A549 (cell line): ENCODE results near the gene MAPKAP1. TPM values are rescaled to one million over a fixed set of nuclear protein-coding genes. Genes with fewer than 3 reads are reported as not detected.

Experiments
- ATAC-seq, 2 experiments: fragments of 200-7000 bp in 1 of 2; fragments of >200 bp in 1 of 2; cut with Nextera tagmentation in 1 of 2; cut with Tn5 transposase in 1 of 2; 3 replicates each; pipeline versions ENCODE4 v1.8.0 to v1.9.1; 2018 to 2020; ENCODE audit warnings: mild to moderate bottlenecking in 1 of 2, moderate library complexity in 1 of 2
- CTCF ChIA-PET: fragments of 300-600 bp; sonication (Branson Sonifier 250); formaldehyde crosslinking; extraction: SDS; loops from one replicate; lab custom pipeline; 2021; ENCODE audit warnings: antibody characterized with exemption, inconsistent platforms; lab: Yijun Ruan, JAX
- POLR2A ChIA-PET: fragments of 350-600 bp; formaldehyde crosslinking; extraction: SDS; loops from one replicate; lab custom pipeline; 2021; ENCODE audit warnings: antibody characterized with exemption, inconsistent platforms; lab: Yijun Ruan, JAX
- DNase-seq, 2 experiments: peaks; one replicate each; pipeline versions ENCODE4 v3.0.0 to v3.0.0-alpha.2; 2011 to 2016; ENCODE audit warnings: low read depth in 1 of 2, low spot score in 1 of 2
- FAIRE-seq: peaks from 2 replicates; lab custom pipeline; 2011; peaks lifted over from hg19 to GRCh38; lab: Jason Lieb, UNC
- H3K27ac ChIP-seq, 2 experiments: fragments of >200 bp; sonication (Bioruptor Twin); formaldehyde crosslinking; 3 replicates each; pipeline ENCODE4 v1.5.1; 2016 to 2017
- H3K4me1 ChIP-seq: fragments of >200 bp; sonication (Bioruptor Twin); formaldehyde crosslinking; 3 replicates; pipeline ENCODE4 v1.6.1; 2016
- H3K4me2 ChIP-seq: fragments of >200 bp; sonication (Bioruptor Twin); formaldehyde crosslinking; 3 replicates; pipeline ENCODE4 v1.6.1; 2016
- H3K4me3 ChIP-seq: fragments of >200 bp; sonication (Bioruptor Twin); formaldehyde crosslinking; 3 replicates; pipeline ENCODE4 v1.5.1; 2016
- H3K9me3 ChIP-seq: fragments of >200 bp; sonication (Bioruptor Twin); formaldehyde crosslinking; 3 replicates; pipeline ENCODE4 v1.6.1; 2016
- CEBPB ChIP-seq, 2 experiments: fragments of >200 bp in 1 of 2; sonication (Bioruptor Twin) in 1 of 2; formaldehyde crosslinking in 1 of 2; IDR thresholded peaks; 2 replicates each; pipeline ENCODE4 v1.6.1; 2012 to 2016
- EHF ChIP-seq: fragments of 250-450 bp; sonication (Bioruptor Pico); IDR thresholded peaks from 2 replicates; pipeline ENCODE4 v1.5.0; 2020; ENCODE audit warnings: mild to moderate bottlenecking
- EHMT2 ChIP-seq: fragments of 200-600 bp; sonication (generic); IDR thresholded peaks from 2 replicates; pipeline ENCODE4 v1.6.1; 2016; ENCODE audit warnings: antibody characterized with exemption, low read depth, mild to moderate bottlenecking, moderate library complexity
- ESRRA ChIP-seq: fragments of 150-350 bp; IDR thresholded peaks from 2 replicates; pipeline ENCODE4 v1.6.1; 2014; ENCODE audit warnings: mild to moderate bottlenecking, low read length, borderline replicate concordance
- FOSB ChIP-seq: fragments of 250-450 bp; sonication (Bioruptor Pico); IDR thresholded peaks from 2 replicates; pipeline ENCODE4 v1.5.0; 2020; ENCODE audit warnings: mild to moderate bottlenecking, moderate library complexity
- HDAC2 ChIP-seq: fragments of 200-600 bp; sonication (generic); IDR thresholded peaks from 2 replicates; pipeline ENCODE4 v1.6.1; 2016
- HMGXB4 ChIP-seq: fragments of 250-450 bp; sonication (Bioruptor Pico); IDR thresholded peaks from 2 replicates; pipeline ENCODE4 v1.5.0; 2021; ENCODE audit warnings: mild to moderate bottlenecking, moderate library complexity, borderline replicate concordance
- HOXB5 ChIP-seq: fragments of 250-450 bp; sonication (Bioruptor Pico); IDR thresholded peaks from 2 replicates; pipeline ENCODE4 v1.5.0; 2020; ENCODE audit warnings: mild to moderate bottlenecking, moderate library complexity
- JUN ChIP-seq, 2 experiments: fragments of >200 bp; sonication (Bioruptor Twin); formaldehyde crosslinking; IDR thresholded peaks; 2 replicates in 1 of 2; 3 replicates in 1 of 2; pipeline ENCODE4 v1.6.1; 2016 to 2017
- JUNB ChIP-seq: fragments of >200 bp; sonication (Bioruptor Twin); formaldehyde crosslinking; IDR thresholded peaks from 2 replicates; pipeline ENCODE4 v1.6.1; 2016
- KDM5A ChIP-seq: fragments of 200-600 bp; sonication (generic); IDR thresholded peaks from 2 replicates; pipeline ENCODE4 v1.6.1; 2016; ENCODE audit warnings: antibody characterized with exemption, mild to moderate bottlenecking
- MAZ ChIP-seq: fragments of 150-350 bp; IDR thresholded peaks from 2 replicates; pipeline ENCODE4 v1.6.1; 2014; ENCODE audit warnings: antibody characterized with exemption, low read depth, low read length, borderline replicate concordance
- MYC ChIP-seq: IDR thresholded peaks from 2 replicates; pipeline ENCODE4 v1.6.1; 2012; ENCODE audit warnings: mild to moderate bottlenecking, inconsistent platforms, low read length, improper control_type of control experiment, borderline replicate concordance
- NFE2L2 ChIP-seq: fragments of 150-350 bp; conservative IDR thresholded peaks from 2 replicates; pipeline ENCODE4 v1.6.1; 2014; ENCODE audit warnings: low read length
- NR3C1 ChIP-seq: fragments of >200 bp; sonication (Bioruptor Twin); formaldehyde crosslinking; IDR thresholded peaks from 3 replicates; pipeline ENCODE4 v1.6.1; 2017
- POLR2A ChIP-seq: IDR thresholded peaks from 2 replicates; pipeline ENCODE4 v1.6.1; 2012; ENCODE audit warnings: mild to moderate bottlenecking, low read length
- RAD21 ChIP-seq, 2 experiments: fragments of >200 bp in 1 of 2; sonication (Bioruptor Twin) in 1 of 2; formaldehyde crosslinking in 1 of 2; IDR thresholded peaks in 1 of 2; conservative IDR thresholded peaks in 1 of 2; 2 replicates in 1 of 2; 3 replicates in 1 of 2; pipeline ENCODE4 v1.6.1; 2012 to 2018; ENCODE audit warnings: inconsistent platforms in 1 of 2
- REST ChIP-seq: fragments of 200-600 bp; sonication (generic); IDR thresholded peaks from 2 replicates; pipeline ENCODE4 v1.6.1; 2016; ENCODE audit warnings: antibody characterized with exemption, mild to moderate bottlenecking, moderate library complexity
- RNF2 ChIP-seq: fragments of 200-600 bp; sonication (generic); IDR thresholded peaks from 2 replicates; pipeline ENCODE4 v1.6.1; 2016; ENCODE audit warnings: low read depth, mild to moderate bottlenecking, antibody characterized with exemption, moderate library complexity, borderline replicate concordance
- SMC3 ChIP-seq: fragments of >200 bp; sonication (Bioruptor Twin); formaldehyde crosslinking; IDR thresholded peaks from 3 replicates; pipeline ENCODE4 v1.6.1; 2018; ENCODE audit warnings: inconsistent platforms
- TP53 ChIP-seq: fragments of 250-450 bp; sonication (Bioruptor Pico); IDR thresholded peaks from 2 replicates; pipeline ENCODE4 v1.5.0; 2021; ENCODE audit warnings: mild to moderate bottlenecking, moderate library complexity
- USF2 ChIP-seq: fragments of 450-650 bp; IDR thresholded peaks from 2 replicates; pipeline ENCODE4 v1.6.1; 2014; ENCODE audit warnings: antibody characterized with exemption
- ZNF302 ChIP-seq: fragments of 250-450 bp; sonication (Bioruptor Pico); IDR thresholded peaks from 2 replicates; pipeline ENCODE4 v1.9.0; 2021; ENCODE audit warnings: inconsistent platforms, mild to moderate bottlenecking, moderate library complexity
- WGBS: methylation state at CpG from one replicate; pipeline ENCODE4 v1.1.6; 2017; ENCODE audit errors: missing lambda C conversion rate; 5-methylcytosine and 5-hydroxymethylcytosine counted together
- polyA plus RNA-seq, 4 experiments: library from polyadenylated mRNA; depleted of rRNA in 3 of 4; stranded (reverse); fragments of >200 nt; fragmentation: RNase III in 1 of 4; extraction: RNeasy Plus Mini Kit Qiagen cat#74134 plus additional on column Dnase treatment in 1 of 4; gene quantifications; 2 replicates in 3 of 4; 3 replicates in 1 of 4; pipeline ENCODE4 v1.2.3, GENCODE V29; 2011 to 2017

MAPKAP1 gene
- polyA plus RNA-seq, 2 of the 4 experiments (the other 2 are of a cell fraction) = 49.9 to 119 TPM

- peak overlapping the region; percentile 77 to 85 for H3K27ac ChIP-seq
- H3K4me1 ChIP-seq = peaks cover 72% of the 10 kb centered on the region
- no peaks in the 10 kb centered on the region for H3K9me3 ChIP-seq
- TF ChIP-seq REST (no peak), NFE2L2 (no peak), HOXB5 (CRISPR knock-in tag) (no peak), CEBPB (IDR thresholded peaks at IDR 0.05) (peak; percentile 65 to 80; a peak in 3 of 4 replicates), EHF (CRISPR knock-in tag) (no peak), MYC (no peak)
- DNase-seq = no peak
- peak overlapping the region; percentile 77 for H3K4me2 ChIP-seq
- ChIA-PET POLR2A (no interaction called here), CTCF (interaction anchor here (0.7 to 3.6 kb wide), 3 partner anchors 15 to 209 kb away, joined by 3 to 17 read pairs (median 4); no protein-coding TSS in a partner anchor)
- no peak overlapping the region for H3K4me3 ChIP-seq
- WGBS = 6% methylated on average over 1 of the region's 1 CpG
- no peak for ATAC-seq
- FAIRE-seq = no peak
Measured at GRCh38 chr9:125536776-125537175, 170.2 kb downstream of the MAPKAP1 start.

DNA sequence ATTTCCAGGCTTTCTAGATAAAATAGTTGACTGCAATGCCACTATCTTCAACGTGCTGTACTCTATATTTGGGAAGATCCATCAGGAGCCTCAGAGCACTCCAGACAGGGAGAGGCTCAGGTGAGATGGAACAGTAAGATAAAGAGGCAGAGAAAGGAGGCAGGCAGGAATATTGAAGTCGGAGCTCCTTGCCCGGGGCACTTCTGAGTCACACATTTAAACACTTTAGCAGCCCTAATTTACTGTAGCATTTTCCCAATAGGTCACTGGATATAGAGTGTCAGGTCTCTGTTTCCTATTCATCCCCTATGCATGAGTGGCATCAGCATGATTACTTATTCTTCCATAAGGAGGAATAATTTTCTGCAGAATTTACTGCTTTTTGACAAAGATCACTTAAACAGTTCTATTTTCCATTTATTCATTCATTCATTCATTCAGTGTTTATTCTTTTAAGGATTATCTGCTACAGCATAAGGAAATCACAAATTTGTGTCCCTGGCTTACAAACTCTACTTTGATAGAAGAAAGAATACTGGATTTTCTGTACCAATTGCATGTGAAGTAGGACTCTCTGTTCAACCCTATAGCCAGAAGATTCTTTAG, 170.7 kb downstream of the MAPKAP1 start:
- Histone ChIP-seq H3K4me1 (peaks cover 69% of the 10 kb centered on the region), H3K4me3 (no peak overlapping the region), H3K4me2 (peak overlapping the region; percentile 77), H3K27ac (peak overlapping the region; percentile 77 to 85; a peak in 5 of 6 replicates), H3K9me3 (no peaks in the 10 kb centered on the region)
- no peak for TF ChIP-seq FOSB (CRISPR knock-in tag)
- TF ChIP-seq NR3C1 = no peak
- no peak for TF ChIP-seq TP53 (CRISPR knock-in tag)
- TF ChIP-seq ZNF302 (CRISPR knock-in tag) = no peak
- TF ChIP-seq EHMT2 = no peak
- TF ChIP-seq ESRRA = no peak
- no peak for TF ChIP-seq HOXB5 (CRISPR knock-in tag)
- TF ChIP-seq RNF2 = no peak
- TF ChIP-seq NFE2L2 = no peak
- no peak for TF ChIP-seq HMGXB4 (CRISPR knock-in tag)
- TF ChIP-seq MYC = no peak
- TF ChIP-seq JUN (IDR thresholded peaks at IDR 0.05) = no peak
- no peak for TF ChIP-seq SMC3
- no peak for TF ChIP-seq RAD21 (conservative IDR thresholded peaks at IDR 0.05 in 1 of 2, IDR thresholded peaks at IDR 0.05 in 1 of 2)
- TF ChIP-seq JUNB = no peak
- TF ChIP-seq KDM5A = no peak
- no peak for TF ChIP-seq POLR2A
- TF ChIP-seq MAZ = no peak
- no peak for TF ChIP-seq USF2
- no peak for TF ChIP-seq HDAC2
- DNase-seq (no peak), ATAC-seq (no peak), FAIRE-seq (no peak)
- ChIA-PET CTCF (interaction anchor here (0.7 to 3.6 kb wide), 3 partner anchors 14 to 32 kb away, joined by 3 to 17 read pairs (median 4); no protein-coding TSS in a partner anchor), POLR2A (no interaction called here)
- WGBS = 10% methylated on average over 3 of the region's 3 CpGs
